Transverse colon (tissue), 4 donors: Measurements from ENCODE around the gene ANKIB1. TPM values are rescaled to one million over a fixed set of nuclear protein-coding genes. Genes with fewer than 3 reads are reported as not detected.

Experiments used
- DNase-seq: peaks from one replicate; pipeline ENCODE4 v3.0.0-alpha.2; 2019
- H3K27ac ChIP-seq, 4 donors: fragments of 200-600 bp; sonication (generic); 2 replicates each; pipeline ENCODE4 v1.5.1; 2016 to 2018; ENCODE audit warnings: inconsistent platforms in 4 of 4
- H3K27me3 ChIP-seq: fragments of 200-600 bp; sonication (generic); 2 replicates; pipeline ENCODE4 v1.5.1; 2017; ENCODE audit warnings: inconsistent platforms
- H3K36me3 ChIP-seq, 4 donors: fragments of 200-600 bp; sonication (generic); 2 replicates each; pipeline ENCODE4 v1.5.1; 2017 to 2019; ENCODE audit warnings: inconsistent platforms in 4 of 4
- H3K4me1 ChIP-seq, 4 donors: fragments of 200-600 bp; sonication (generic); 2 replicates each; pipeline ENCODE4 v1.5.1; 2017 to 2020; ENCODE audit warnings: inconsistent platforms in 4 of 4
- H3K4me3 ChIP-seq, 4 donors: fragments of 200-600 bp; sonication (generic); 1 replicate in 1 of 4; 2 replicates in 3 of 4; pipeline versions ENCODE4 v1.5.1 to v1.6.1; 2017 to 2019; ENCODE audit warnings: inconsistent platforms in 4 of 4
- H3K9me3 ChIP-seq, 2 donors: fragments of 200-600 bp; sonication (generic); 2 replicates each; pipeline ENCODE4 v1.5.1; 2017 to 2019; ENCODE audit warnings: inconsistent platforms in 2 of 2
- EP300 ChIP-seq: sonication (generic); formaldehyde crosslinking; IDR thresholded peaks from one replicate; pipeline ENCODE4 v1.6.1; 2017; ENCODE audit warnings: antibody characterized with exemption, low read depth
- POLR2A ChIP-seq: fragments of 450-650 bp; IDR thresholded peaks from one replicate; pipeline ENCODE4 v1.6.1; 2016; ENCODE audit warnings: antibody characterized with exemption, mild to moderate bottlenecking, moderate library complexity
- POLR2AphosphoS5 ChIP-seq, 3 donors: sonication (generic); formaldehyde crosslinking; IDR thresholded peaks; one replicate each; pipeline ENCODE4 v1.6.1; 2016; ENCODE audit warnings: antibody characterized with exemption in 3 of 3
- WGBS, 2 donors: methylation state at CpG; one replicate each; pipeline ENCODE4 v1.1.5; 2018; ENCODE audit warnings: low coverage in 1 of 2; 5-methylcytosine and 5-hydroxymethylcytosine counted together
- in situ Hi-C, 4 donors: fragments of 200-750 bp; cut with MboI; loops; one replicate each; pipeline versions ENCODE4 v1.15.0 to v1.15.1; 2017; ENCODE audit warnings: low sequenced_read_pairs in 3 of 4, low pct_ligation_motif_present in 1 of 4, low pct_unique_long_range_greater_than_20kb in 1 of 4
- intact Hi-C: fragments of 100-400 bp; cut with DNase I; formaldehyde crosslinking; loops from one replicate; pipeline ENCODE4 v1.15.1; 2023; ENCODE audit warnings: low total_unique reads
- total RNA-seq, 4 donors: library from RNA; depleted of rRNA; stranded (reverse); fragments of >200 nt; gene quantifications; one replicate each; pipeline ENCODE4 v1.1.0, GENCODE V29; 2016
- TF ChIP-seq, protein P1 (sequence below), 5 experiments: fragments of 200-600 bp in 3 of 5; fragments of 450-650 bp in 2 of 5; sonication (generic) in 3 of 5; IDR thresholded peaks; 1 replicate in 2 of 5; 2 replicates in 3 of 5; pipeline ENCODE4 v1.5.1; 2016 to 2017; ENCODE audit warnings: antibody characterized with exemption in 5 of 5, inconsistent platforms in 3 of 5, mild to moderate bottlenecking in 2 of 5, moderate library complexity in 1 of 5

The ANKIB1 gene, protein sequence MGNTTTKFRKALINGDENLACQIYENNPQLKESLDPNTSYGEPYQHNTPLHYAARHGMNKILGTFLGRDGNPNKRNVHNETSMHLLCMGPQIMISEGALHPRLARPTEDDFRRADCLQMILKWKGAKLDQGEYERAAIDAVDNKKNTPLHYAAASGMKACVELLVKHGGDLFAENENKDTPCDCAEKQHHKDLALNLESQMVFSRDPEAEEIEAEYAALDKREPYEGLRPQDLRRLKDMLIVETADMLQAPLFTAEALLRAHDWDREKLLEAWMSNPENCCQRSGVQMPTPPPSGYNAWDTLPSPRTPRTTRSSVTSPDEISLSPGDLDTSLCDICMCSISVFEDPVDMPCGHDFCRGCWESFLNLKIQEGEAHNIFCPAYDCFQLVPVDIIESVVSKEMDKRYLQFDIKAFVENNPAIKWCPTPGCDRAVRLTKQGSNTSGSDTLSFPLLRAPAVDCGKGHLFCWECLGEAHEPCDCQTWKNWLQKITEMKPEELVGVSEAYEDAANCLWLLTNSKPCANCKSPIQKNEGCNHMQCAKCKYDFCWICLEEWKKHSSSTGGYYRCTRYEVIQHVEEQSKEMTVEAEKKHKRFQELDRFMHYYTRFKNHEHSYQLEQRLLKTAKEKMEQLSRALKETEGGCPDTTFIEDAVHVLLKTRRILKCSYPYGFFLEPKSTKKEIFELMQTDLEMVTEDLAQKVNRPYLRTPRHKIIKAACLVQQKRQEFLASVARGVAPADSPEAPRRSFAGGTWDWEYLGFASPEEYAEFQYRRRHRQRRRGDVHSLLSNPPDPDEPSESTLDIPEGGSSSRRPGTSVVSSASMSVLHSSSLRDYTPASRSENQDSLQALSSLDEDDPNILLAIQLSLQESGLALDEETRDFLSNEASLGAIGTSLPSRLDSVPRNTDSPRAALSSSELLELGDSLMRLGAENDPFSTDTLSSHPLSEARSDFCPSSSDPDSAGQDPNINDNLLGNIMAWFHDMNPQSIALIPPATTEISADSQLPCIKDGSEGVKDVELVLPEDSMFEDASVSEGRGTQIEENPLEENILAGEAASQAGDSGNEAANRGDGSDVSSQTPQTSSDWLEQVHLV
- total RNA-seq, result 10 to 100 TPM; 29.9 to 45.9 (median 38.5) TPM

DNA sequence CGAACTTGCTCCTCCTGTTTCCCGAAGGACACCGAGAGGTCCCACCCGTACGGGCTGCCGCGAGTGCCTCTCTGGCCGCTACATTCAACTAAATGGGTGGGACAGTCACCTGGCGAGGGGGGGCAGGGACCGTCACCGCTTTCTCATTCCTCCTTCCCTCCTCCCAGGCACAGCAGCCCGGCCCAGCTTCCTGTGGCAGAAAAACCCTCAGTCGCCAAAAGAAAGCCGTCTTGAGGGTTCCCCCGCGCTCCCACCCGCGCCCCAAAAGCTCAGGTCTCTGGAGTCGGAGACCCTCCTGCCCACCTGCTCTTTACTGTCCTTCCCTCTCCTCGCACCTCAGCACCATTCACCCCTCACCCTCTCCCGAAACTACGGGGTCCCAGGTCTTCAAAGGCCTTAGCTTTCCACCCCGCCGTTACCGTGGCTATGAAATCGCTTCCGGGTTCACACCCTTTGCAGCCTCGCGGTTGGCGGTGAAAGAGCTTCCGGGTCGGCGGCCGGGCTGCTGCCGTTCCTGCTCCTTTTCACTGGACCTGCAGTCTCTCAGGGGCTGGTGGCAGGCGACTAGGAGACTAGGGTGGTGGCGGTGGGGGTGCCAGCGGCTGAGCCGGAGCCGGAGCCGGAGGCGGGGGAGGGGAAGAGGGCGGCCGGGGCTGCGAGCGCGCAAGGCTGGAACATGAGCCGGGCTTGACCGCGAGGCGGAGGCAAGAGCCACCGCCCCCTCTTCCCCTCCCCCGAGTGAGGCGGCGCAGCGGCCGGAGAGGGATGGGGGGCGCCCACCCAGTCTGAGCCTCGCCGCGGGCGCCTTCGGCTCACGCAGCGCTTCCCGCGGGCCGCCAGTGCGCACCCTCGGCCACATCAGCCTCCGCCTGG lies at the start of gene ANKIB1, which contains the start of gene KRIT1:
Gene ANKIB1 (plus strand): TSS at position 488 of the 873 bp plus-strand sequence. CDS start 49,005 bp downstream, outside the sequence.
Gene KRIT1 (minus strand): TSS at position 428 of the 873 bp plus-strand sequence. CDS start 3,779 bp downstream, outside the sequence.
- Histone ChIP-seq H3K36me3 (peaks cover 0 to 6% (median 3%) of the 10 kb centered on the region in 4 donors), H3K4me3 (peak within 1 kb of the TSS; percentile 81 to 91 (median 87)), H3K9me3 (no peaks in the 10 kb centered on the region), H3K27ac (peak within 1 kb of the TSS; percentile 89 to 99 (median 94)), H3K27me3 (no peaks in the 10 kb centered on the region), H3K4me1 (peaks cover 13 to 40% (median 27%) of the 10 kb centered on the region in 4 donors)
- 0% methylated on average over 5 to 42 of the region's 71 CpGs for WGBS, 2 donors
- intact Hi-C loops (loop anchor here (5.0 kb wide), 1 partner anchor 202 kb away; the partner anchor contains the start of gene GATAD1), in situ Hi-C loops (loop anchor here in 2 of 4 donors (25.0 kb wide), 1 partner anchor 192 kb away; the partner anchor contains the start of gene GATAD1 (in 2 of the 2))
- peak; percentile 90 for DNase-seq
- TF ChIP-seq POLR2A (peak; percentile 76), POLR2AphosphoS5 (IDR thresholded peaks at IDR 0.05) (peak; percentile 66 to 82 (median 78)), EP300 (no peak)
- TF ChIP-seq, protein P1, sequence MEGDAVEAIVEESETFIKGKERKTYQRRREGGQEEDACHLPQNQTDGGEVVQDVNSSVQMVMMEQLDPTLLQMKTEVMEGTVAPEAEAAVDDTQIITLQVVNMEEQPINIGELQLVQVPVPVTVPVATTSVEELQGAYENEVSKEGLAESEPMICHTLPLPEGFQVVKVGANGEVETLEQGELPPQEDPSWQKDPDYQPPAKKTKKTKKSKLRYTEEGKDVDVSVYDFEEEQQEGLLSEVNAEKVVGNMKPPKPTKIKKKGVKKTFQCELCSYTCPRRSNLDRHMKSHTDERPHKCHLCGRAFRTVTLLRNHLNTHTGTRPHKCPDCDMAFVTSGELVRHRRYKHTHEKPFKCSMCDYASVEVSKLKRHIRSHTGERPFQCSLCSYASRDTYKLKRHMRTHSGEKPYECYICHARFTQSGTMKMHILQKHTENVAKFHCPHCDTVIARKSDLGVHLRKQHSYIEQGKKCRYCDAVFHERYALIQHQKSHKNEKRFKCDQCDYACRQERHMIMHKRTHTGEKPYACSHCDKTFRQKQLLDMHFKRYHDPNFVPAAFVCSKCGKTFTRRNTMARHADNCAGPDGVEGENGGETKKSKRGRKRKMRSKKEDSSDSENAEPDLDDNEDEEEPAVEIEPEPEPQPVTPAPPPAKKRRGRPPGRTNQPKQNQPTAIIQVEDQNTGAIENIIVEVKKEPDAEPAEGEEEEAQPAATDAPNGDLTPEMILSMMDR (IDR thresholded peaks at IDR 0.05), result peak in 2 of 5 experiments; percentile 24 to 29

DNA sequence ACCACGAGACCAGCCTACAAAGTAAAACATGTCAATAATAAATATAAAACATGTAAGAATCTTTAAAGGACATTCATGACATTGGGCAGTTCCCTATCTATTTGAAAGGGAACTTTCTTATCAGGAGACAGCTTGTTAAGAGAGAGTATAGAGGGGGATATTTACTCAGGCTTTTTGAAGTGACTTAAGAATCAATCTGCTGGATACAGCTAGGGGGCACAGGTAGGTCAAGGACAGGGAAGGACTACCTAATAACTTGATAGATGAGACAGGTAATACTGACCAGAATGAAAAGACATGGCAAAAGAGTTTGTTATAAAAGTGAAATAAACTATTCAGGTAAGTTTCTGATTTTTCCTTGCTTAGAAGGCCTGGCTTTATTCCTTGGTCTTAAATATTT lies 45.0 kb upstream of the ANKIB1 start:
- intact Hi-C loops, result no loop called here
- no peak overlapping the region for H3K27ac ChIP-seq
- TF ChIP-seq POLR2A, result no peak
- no peak for DNase-seq
- peaks cover 0 to 39% (median 12%) of the 10 kb centered on the region in 4 donors for H3K36me3 ChIP-seq
- no peaks in the 10 kb centered on the region for H3K9me3 ChIP-seq
- in situ Hi-C loops, result no loop called here
- no peaks in the 10 kb centered on the region for H3K27me3 ChIP-seq
- WGBS, 2 donors, result 91 to 100% methylated on average over 1 of the region's 1 CpG
- no peaks in the 10 kb centered on the region for H3K4me1 ChIP-seq
- no peak overlapping the region for H3K4me3 ChIP-seq

DNA sequence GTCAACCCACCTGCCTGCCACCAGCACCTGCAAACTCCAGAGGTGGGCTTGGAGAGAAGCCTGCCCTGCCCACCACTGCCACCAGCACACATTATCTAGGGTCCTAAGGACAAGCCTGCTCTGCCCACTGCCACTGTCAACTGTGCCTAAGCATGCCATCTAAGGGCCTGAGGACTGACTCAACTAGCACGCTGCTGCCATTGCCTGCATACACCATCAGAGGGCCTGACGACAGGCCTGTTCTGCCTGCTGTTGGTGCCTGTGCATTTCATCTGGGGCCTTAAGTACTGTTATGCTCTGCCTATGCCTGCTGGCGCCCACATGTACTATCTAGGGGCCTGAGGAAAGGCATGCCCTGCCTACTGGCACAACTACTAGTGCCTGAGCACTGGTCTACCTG lies 39.8 kb upstream of the ANKIB1 start:
- TF ChIP-seq EP300 (no peak), POLR2AphosphoS5 (IDR thresholded peaks at IDR 0.05) (no peak), POLR2A (no peak)
- TF ChIP-seq, protein P1 (IDR thresholded peaks at IDR 0.05), result no peak
- H3K4me1 ChIP-seq, result no peaks in the 10 kb centered on the region
- H3K36me3 ChIP-seq, result peaks cover 0 to 57% (median 18%) of the 10 kb centered on the region in 4 donors
- no peak overlapping the region for H3K27ac ChIP-seq
- H3K9me3 ChIP-seq, result peaks cover 0 to 2% of the 10 kb centered on the region in 2 donors
- WGBS, 2 donors, result 100% methylated on average over 3 of the region's 3 CpGs; no CpG with 5 or more reads in 1 of the 2 donors
- H3K27me3 ChIP-seq, result no peaks in the 10 kb centered on the region
- no peak overlapping the region for H3K4me3 ChIP-seq
- DNase-seq, result no peak
- intact Hi-C loops, result no loop called here
- in situ Hi-C loops, result no loop called here

DNA sequence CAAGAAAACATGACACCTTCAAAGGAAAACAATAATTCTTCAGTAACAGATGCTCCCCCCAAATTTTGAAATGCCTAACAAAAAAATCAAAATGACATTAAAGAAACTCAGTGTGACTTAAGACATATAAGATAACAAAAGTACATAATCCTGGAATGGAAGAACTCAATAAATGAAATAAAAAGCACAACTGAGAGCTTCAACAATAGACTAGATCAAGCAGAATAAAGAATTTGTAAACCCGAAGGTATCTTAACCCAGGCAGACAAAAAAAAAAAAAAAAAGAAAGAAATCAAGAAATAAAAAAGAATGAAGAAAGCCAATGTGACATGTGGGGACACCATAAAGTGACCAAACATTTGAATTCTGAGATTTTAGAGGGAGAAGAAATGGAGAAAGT lies 39.1 kb upstream of the ANKIB1 start:
- DNase-seq, result no peak
- no peak overlapping the region for H3K4me3 ChIP-seq
- no peak for TF ChIP-seq POLR2AphosphoS5 (IDR thresholded peaks at IDR 0.05)
- no peak for TF ChIP-seq EP300
- TF ChIP-seq, protein P1 (IDR thresholded peaks at IDR 0.05), result no peak
- TF ChIP-seq POLR2A, result no peak
- 89 to 100% methylated on average over 1 of the region's 1 CpG for WGBS, 2 donors
- no peak overlapping the region for H3K27ac ChIP-seq
- intact Hi-C loops, result no loop called here
- H3K27me3 ChIP-seq, result no peaks in the 10 kb centered on the region
- H3K9me3 ChIP-seq, result peaks cover 0 to 2% of the 10 kb centered on the region in 2 donors
- no peaks in the 10 kb centered on the region for H3K4me1 ChIP-seq
- in situ Hi-C loops, result no loop called here
- H3K36me3 ChIP-seq, result peaks cover 0 to 61% (median 19%) of the 10 kb centered on the region in 4 donors
